Rectal smooth muscle tissue (tissue), 1 donor: ENCODE data around the gene LAMB4.

Source experiments
- H3K27ac ChIP-seq: one replicate; pipeline ENCODE4 v1.7.0; 2013; ENCODE audit warnings: low read depth, low read length, inconsistent platforms
- H3K27me3 ChIP-seq: one replicate; pipeline ENCODE4 v1.7.0; 2013; ENCODE audit warnings: low read length; ENCODE audit not compliant: control insufficient read depth, insufficient read depth
- H3K36me3 ChIP-seq: one replicate; pipeline ENCODE4 v1.7.0; 2013; ENCODE audit warnings: low read length; ENCODE audit not compliant: control insufficient read depth, insufficient read depth
- H3K4me1 ChIP-seq: one replicate; pipeline ENCODE4 v1.7.0; 2013; ENCODE audit warnings: low read length; ENCODE audit not compliant: control insufficient read depth, insufficient read depth
- H3K4me3 ChIP-seq: one replicate; pipeline ENCODE4 v1.7.0; 2013; ENCODE audit warnings: low read length
- H3K9ac ChIP-seq: one replicate; pipeline ENCODE4 v1.7.0; 2013; ENCODE audit warnings: low read length

Gene LAMB4

GRCh38 chr7:107980671-107981190 lies 149.4 kb downstream of the LAMB4 start:
- peaks cover 13% of the 10 kb centered on the region for H3K36me3 ChIP-seq

DNA sequence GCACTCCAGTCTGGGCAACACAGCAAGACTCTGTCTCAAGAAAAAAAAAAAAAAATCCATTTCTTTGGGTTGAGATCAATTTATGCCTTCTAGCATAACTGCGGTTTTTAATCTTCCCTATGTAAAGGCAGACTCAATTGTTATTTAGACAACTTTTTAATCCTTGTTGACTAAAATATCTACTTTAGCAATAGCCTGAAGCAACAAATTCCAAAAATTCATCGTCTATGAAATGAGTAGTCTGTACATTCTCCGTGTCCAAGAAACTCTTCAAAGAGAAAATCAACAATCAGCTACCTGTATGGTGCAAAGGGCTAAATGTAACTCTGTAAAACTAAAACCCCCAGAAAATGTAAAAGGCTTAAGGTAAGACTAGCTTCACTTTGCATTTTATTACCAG lies 150.0 kb downstream of the LAMB4 start:
- H3K4me3 ChIP-seq: no peak overlapping the region
- peaks cover 21% of the 10 kb centered on the region for H3K4me1 ChIP-seq
- no peak overlapping the region for H3K9ac ChIP-seq
- no peaks in the 10 kb centered on the region for H3K27me3 ChIP-seq
- peaks cover 16% of the 10 kb centered on the region for H3K36me3 ChIP-seq
- H3K27ac ChIP-seq: no peak overlapping the region

More at GRCh38 chr7:107980671-107981190, 149.4 kb downstream of the LAMB4 start:
- Histone ChIP-seq H3K27ac (no peak overlapping the region), H3K4me3 (no peak overlapping the region), H3K4me1 (peaks cover 21% of the 10 kb centered on the region), H3K9ac (no peak overlapping the region), H3K27me3 (no peaks in the 10 kb centered on the region)

- peaks cover 16% of the 10 kb centered on the region for H3K36me3 ChIP-seq
- H3K4me3 ChIP-seq: no peak overlapping the region
- H3K27ac ChIP-seq: no peak overlapping the region
- H3K27me3 ChIP-seq: no peaks in the 10 kb centered on the region
- peaks cover 19% of the 10 kb centered on the region for H3K4me1 ChIP-seq
- no peak overlapping the region for H3K9ac ChIP-seq
These were observed 151.2 kb downstream of the LAMB4 start for GRCh38 chr7:107978815-107979408.

- no peak overlapping the region for H3K4me3 ChIP-seq
- H3K36me3 ChIP-seq: peaks cover 19% of the 10 kb centered on the region
- H3K27ac ChIP-seq: no peak overlapping the region
- peaks cover 6% of the 10 kb centered on the region for H3K4me1 ChIP-seq
- no peaks in the 10 kb centered on the region for H3K27me3 ChIP-seq
- H3K9ac ChIP-seq: no peak overlapping the region
These were observed 153.1 kb downstream of the LAMB4 start for GRCh38 chr7:107977048-107977447.

DNA sequence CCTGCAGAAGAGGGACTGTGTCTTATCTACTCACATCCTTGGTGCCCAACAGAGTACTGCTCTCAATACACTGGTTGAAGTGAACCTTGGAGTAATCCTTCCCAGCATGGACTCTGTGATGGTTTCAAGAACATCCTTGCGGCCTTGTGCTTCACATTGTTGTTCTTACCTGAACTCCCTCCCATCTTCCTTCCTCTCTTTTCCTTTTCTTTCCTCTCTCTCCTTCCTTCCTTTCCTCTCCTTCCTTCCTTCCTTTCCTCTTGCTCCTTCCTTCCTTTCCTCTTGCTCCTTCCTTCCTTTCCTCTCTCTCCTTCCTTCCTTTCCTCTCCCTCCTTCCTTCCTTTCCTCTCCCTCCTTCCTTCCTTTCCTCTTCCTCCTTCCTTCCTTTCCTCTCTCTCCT lies 153.5 kb downstream of the LAMB4 start:
- Histone ChIP-seq H3K9ac (no peak overlapping the region), H3K4me3 (no peak overlapping the region), H3K36me3 (peaks cover 19% of the 10 kb centered on the region), H3K4me1 (peaks cover 5% of the 10 kb centered on the region), H3K27ac (no peak overlapping the region), H3K27me3 (no peaks in the 10 kb centered on the region)

- Histone ChIP-seq H3K9ac (no peak overlapping the region), H3K27ac (no peak overlapping the region), H3K36me3 (peaks cover 23% of the 10 kb centered on the region), H3K27me3 (no peaks in the 10 kb centered on the region), H3K4me1 (peaks cover 7% of the 10 kb centered on the region), H3K4me3 (no peak overlapping the region)
These were observed 154.7 kb downstream of the LAMB4 start for GRCh38 chr7:107975394-107976013.

DNA sequence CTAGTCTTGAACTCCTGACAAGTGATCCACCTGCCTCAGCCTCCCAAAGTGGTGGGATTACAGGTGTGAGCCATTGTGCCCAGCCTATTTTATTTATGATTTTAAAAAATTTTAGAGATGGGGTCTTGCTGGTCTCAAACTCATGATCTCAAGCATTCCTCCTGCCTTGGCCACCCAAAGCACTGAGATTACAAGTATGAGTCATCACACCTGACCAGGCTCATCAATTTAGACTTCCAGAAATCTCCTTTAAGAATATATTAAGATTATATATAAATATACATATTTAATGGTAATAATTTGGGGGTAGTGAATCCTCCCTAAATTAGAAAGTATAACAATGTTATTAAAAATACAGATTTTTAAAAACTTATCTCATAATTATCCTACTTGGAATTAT lies 156.3 kb downstream of the LAMB4 start:
- Histone ChIP-seq H3K27me3 (no peaks in the 10 kb centered on the region), H3K4me3 (no peak overlapping the region), H3K9ac (no peak overlapping the region), H3K36me3 (peaks cover 25% of the 10 kb centered on the region), H3K4me1 (peaks cover 9% of the 10 kb centered on the region), H3K27ac (no peak overlapping the region)
